ENCODE measurements around the gene KIF4B.

- TF ChIP-seq CTCF (IDR thresholded peaks at IDR 0.05) (no peak), MAX (IDR thresholded peaks at IDR 0.05; ENCODE audit: low read depth) (no peak), RAD21 (IDR thresholded peaks at IDR 0.05; ENCODE audit: low read length) (no peak), NFIC (IDR thresholded peaks at IDR 0.05; ENCODE audit: borderline replicate concordance) (no peak), IRF3 (IDR thresholded peaks at IDR 0.05; ENCODE audit: low read depth, low read length) (no peak), POLR2AphosphoS5 (IDR thresholded peaks at IDR 0.05; ENCODE audit: low read depth, low read length) (no peak), EZH2phosphoT487 (IDR thresholded peaks at IDR 0.05; ENCODE audit: borderline replicate concordance, low read depth) (no peak), REST (IDR thresholded peaks at IDR 0.05; ENCODE audit: low read depth, low read length) (no peak), NRF1 (IDR thresholded peaks at IDR 0.05; ENCODE audit: low read depth, low read length) (no peak), RFX5 (IDR thresholded peaks at IDR 0.05; ENCODE audit: low read length) (no peak)
Measured at GRCh38 chr5:155029240-155029639, 15.7 kb downstream of the KIF4B start.
